ENCODE measurements around the gene NAPEPLD.
A peak's percentile ranks its signal among the peaks of the same experiment; 100 is the strongest.
"Not testable (repeated sequence)": the region's sequence is repeated elsewhere in the genome, so short reads cannot be mapped to it uniquely, and the experiment has no call there.

NAPEPLD gene

GRCh38 chr7:103079836-103080235, 69.1 kb downstream of the NAPEPLD start:
- TF ChIP-seq CTCF (IDR thresholded peaks at IDR 0.05; ENCODE audit: low read depth, low read length): no peak
- no peak overlapping the region for H3K4me3 ChIP-seq (ENCODE audit: low read depth, low read length)

GRCh38 chr7:103078226-103078625, 70.7 kb downstream of the NAPEPLD start:
- not testable (repeated sequence) for H3K4me3 ChIP-seq (ENCODE audit: low read depth, low read length)

- H3K4me3 ChIP-seq (ENCODE audit: low read depth, low read length): no peak overlapping the region
- TF ChIP-seq CTCF (IDR thresholded peaks at IDR 0.05; ENCODE audit: low read depth, low read length): no peak
Measured at GRCh38 chr7:103077318-103077717, 71.6 kb downstream of the NAPEPLD start.

GRCh38 chr7:103076764-103077163, 72.1 kb downstream of the NAPEPLD start:
- no peak overlapping the region for H3K4me3 ChIP-seq (ENCODE audit: low read depth, low read length)
- no peak for TF ChIP-seq CTCF (IDR thresholded peaks at IDR 0.05; ENCODE audit: low read depth, low read length)

- TF ChIP-seq CTCF (IDR thresholded peaks at IDR 0.05; ENCODE audit: low read depth, low read length): no peak
- H3K4me3 ChIP-seq (ENCODE audit: low read depth, low read length): peak overlapping the region; percentile 86
Measured at GRCh38 chr7:103075337-103075918, 73.5 kb downstream of the NAPEPLD start.

- TF ChIP-seq CTCF (IDR thresholded peaks at IDR 0.05; ENCODE audit: low read depth, low read length): no peak
- H3K4me3 ChIP-seq (ENCODE audit: low read depth, low read length): peak within 1 kb of the TSS; percentile 86
Measured at GRCh38 chr7:103074519-103075336, 74.2 kb downstream of the NAPEPLD start, which contains the start of the genes ARMC10 and FBXL13. Gene ARMC10, plus strand, starts transcription at chr7:103075140. Its CDS starts 133 bp downstream, at chr7:103075273. Gene FBXL13, minus strand, starts transcription at chr7:103074796.

- no peak for TF ChIP-seq CTCF (IDR thresholded peaks at IDR 0.05; ENCODE audit: low read depth, low read length)
- H3K4me3 ChIP-seq (ENCODE audit: low read depth, low read length): peak overlapping the region; percentile 86
Measured at GRCh38 chr7:103073989-103074518, 74.8 kb downstream of the NAPEPLD start.

Measured in WI38 (cell line).